Measurements from ENCODE around the gene HSPA4L.

The HSPA4L gene

GRCh38 chr4:127889903-127890302 lies 107.8 kb downstream of the HSPA4L start:
- H3K36me3 ChIP-seq (ENCODE audit: low read length), result peaks cover 51% of the 10 kb centered on the region; the same call in 1 of the 2 replicates

More at GRCh38 chr4:127889903-127890302, 107.8 kb downstream of the HSPA4L start:
- Histone ChIP-seq H3K9me2 (replicated peaks; ENCODE audit: insufficient read depth, low read length) (no peaks in the 10 kb centered on the region), H3K9ac (ENCODE audit: low read length) (no peak overlapping the region), H3K9me3 (ENCODE audit: insufficient read depth, low read length) (no peaks in the 10 kb centered on the region), H3K4me2 (ENCODE audit: low read depth, low read length, poor library complexity, severe bottlenecking) (no peak overlapping the region), H3K79me2 (ENCODE audit: insufficient read depth, low read length) (no peaks in the 10 kb centered on the region; the same call in 1 of the 2 replicates), H2AFZ (ENCODE audit: low read depth, low read length, severe bottlenecking) (no peak overlapping the region), H3K27ac (ENCODE audit: low read depth, low read length) (no peak overlapping the region), H3F3A (ENCODE audit: insufficient read depth) (no peaks in the 10 kb centered on the region), H4K20me1 (ENCODE audit: low read depth, low read length) (no peaks in the 10 kb centered on the region), H3K27me3 (ENCODE audit: low read length) (no peaks in the 10 kb centered on the region), H3K4me3 (ENCODE audit: insufficient read depth, low read length, poor library complexity, severe bottlenecking) (no peak overlapping the region)
- TF ChIP-seq EZH2phosphoT487 (conservative IDR thresholded peaks at IDR 0.05; ENCODE audit: low read length) (no peak), CTCF (IDR thresholded peaks at IDR 0.05; ENCODE audit: insufficient read depth, low read length, poor library complexity, severe bottlenecking) (no peak)
